HL-60 (cell line): ENCODE measurements around the gene TUT4.

Experiments
- DNase-seq, 2 experiments: peaks; one replicate each; pipeline ENCODE4 v3.0.0-alpha.2; 2010 to 2020; ENCODE audit warnings: low read depth in 1 of 2, low spot score in 1 of 2
- H3K27ac ChIP-seq: fragments of 250-450 bp; sonication (Bioruptor Pico); replicated peaks from 2 replicates; pipeline ENCODE4 v1.5.1; 2020; ENCODE audit warnings: mild to moderate bottlenecking, moderate library complexity
- H3K27me3 ChIP-seq: fragments of 250-450 bp; sonication (Bioruptor Pico); 2 replicates; pipeline ENCODE4 v1.5.1; 2021; ENCODE audit warnings: mild to moderate bottlenecking, moderate library complexity; ENCODE audit not compliant: insufficient read depth, poor library complexity, severe bottlenecking
- H3K4me3 ChIP-seq: replicated peaks from 2 replicates; pipeline ENCODE4 v1.5.1; 2011; ENCODE audit warnings: mild to moderate bottlenecking, control low read depth, low read length; ENCODE audit not compliant: insufficient read depth
- GABPA ChIP-seq: IDR thresholded peaks from 2 replicates; pipeline ENCODE4 v1.6.1; 2012; ENCODE audit warnings: low read depth
- POLR2AphosphoS5 ChIP-seq: IDR thresholded peaks from 2 replicates; pipeline ENCODE4 v1.6.1; 2012; ENCODE audit warnings: low read depth
- SPI1 ChIP-seq: IDR thresholded peaks from 2 replicates; pipeline ENCODE4 v1.6.1; 2012; ENCODE audit warnings: low read depth, mild to moderate bottlenecking, borderline replicate concordance
- TF ChIP-seq, protein P1 (sequence below): IDR thresholded peaks from one replicate; pipeline ENCODE4 v1.5.1; 2011; ENCODE audit warnings: low read length, control low read depth, inconsistent platforms; ENCODE audit not compliant: insufficient read depth
- TF ChIP-seq, protein P2 (sequence below): IDR thresholded peaks from 2 replicates; pipeline ENCODE4 v1.6.1; 2012; ENCODE audit warnings: low read depth; ENCODE audit not compliant: insufficient replicate concordance

The TUT4 gene

DNA sequence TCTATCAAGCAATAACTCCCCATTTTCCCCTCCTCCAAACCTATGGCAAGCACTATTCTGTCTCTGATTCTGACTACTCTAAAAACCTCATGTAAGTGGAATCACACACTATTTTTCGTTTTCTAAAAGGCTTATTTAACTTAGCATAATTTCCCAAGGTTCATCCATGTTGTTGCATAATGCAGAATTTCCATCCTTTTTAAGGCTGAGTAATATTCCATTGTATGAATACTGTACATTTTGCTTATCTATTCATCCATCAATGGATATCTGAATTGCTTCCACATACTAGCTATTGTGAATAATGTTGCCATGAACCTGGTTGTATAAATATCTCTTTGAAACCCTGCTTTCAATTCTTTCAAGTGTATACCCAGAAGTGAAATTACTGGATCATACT, 48.2 kb downstream of the TUT4 start:
- TF ChIP-seq, protein P1, sequence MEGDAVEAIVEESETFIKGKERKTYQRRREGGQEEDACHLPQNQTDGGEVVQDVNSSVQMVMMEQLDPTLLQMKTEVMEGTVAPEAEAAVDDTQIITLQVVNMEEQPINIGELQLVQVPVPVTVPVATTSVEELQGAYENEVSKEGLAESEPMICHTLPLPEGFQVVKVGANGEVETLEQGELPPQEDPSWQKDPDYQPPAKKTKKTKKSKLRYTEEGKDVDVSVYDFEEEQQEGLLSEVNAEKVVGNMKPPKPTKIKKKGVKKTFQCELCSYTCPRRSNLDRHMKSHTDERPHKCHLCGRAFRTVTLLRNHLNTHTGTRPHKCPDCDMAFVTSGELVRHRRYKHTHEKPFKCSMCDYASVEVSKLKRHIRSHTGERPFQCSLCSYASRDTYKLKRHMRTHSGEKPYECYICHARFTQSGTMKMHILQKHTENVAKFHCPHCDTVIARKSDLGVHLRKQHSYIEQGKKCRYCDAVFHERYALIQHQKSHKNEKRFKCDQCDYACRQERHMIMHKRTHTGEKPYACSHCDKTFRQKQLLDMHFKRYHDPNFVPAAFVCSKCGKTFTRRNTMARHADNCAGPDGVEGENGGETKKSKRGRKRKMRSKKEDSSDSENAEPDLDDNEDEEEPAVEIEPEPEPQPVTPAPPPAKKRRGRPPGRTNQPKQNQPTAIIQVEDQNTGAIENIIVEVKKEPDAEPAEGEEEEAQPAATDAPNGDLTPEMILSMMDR = no peak
- TF ChIP-seq GABPA (no peak), SPI1 (no peak), POLR2AphosphoS5 (no peak)
- TF ChIP-seq, protein P2, sequence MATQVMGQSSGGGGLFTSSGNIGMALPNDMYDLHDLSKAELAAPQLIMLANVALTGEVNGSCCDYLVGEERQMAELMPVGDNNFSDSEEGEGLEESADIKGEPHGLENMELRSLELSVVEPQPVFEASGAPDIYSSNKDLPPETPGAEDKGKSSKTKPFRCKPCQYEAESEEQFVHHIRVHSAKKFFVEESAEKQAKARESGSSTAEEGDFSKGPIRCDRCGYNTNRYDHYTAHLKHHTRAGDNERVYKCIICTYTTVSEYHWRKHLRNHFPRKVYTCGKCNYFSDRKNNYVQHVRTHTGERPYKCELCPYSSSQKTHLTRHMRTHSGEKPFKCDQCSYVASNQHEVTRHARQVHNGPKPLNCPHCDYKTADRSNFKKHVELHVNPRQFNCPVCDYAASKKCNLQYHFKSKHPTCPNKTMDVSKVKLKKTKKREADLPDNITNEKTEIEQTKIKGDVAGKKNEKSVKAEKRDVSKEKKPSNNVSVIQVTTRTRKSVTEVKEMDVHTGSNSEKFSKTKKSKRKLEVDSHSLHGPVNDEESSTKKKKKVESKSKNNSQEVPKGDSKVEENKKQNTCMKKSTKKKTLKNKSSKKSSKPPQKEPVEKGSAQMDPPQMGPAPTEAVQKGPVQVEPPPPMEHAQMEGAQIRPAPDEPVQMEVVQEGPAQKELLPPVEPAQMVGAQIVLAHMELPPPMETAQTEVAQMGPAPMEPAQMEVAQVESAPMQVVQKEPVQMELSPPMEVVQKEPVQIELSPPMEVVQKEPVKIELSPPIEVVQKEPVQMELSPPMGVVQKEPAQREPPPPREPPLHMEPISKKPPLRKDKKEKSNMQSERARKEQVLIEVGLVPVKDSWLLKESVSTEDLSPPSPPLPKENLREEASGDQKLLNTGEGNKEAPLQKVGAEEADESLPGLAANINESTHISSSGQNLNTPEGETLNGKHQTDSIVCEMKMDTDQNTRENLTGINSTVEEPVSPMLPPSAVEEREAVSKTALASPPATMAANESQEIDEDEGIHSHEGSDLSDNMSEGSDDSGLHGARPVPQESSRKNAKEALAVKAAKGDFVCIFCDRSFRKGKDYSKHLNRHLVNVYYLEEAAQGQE = no peak
- H3K27ac ChIP-seq = no peak overlapping the region
- no peaks in the 10 kb centered on the region for H3K27me3 ChIP-seq
- no peak overlapping the region for H3K4me3 ChIP-seq
- DNase-seq = no peak

- Histone ChIP-seq H3K27me3 (no peaks in the 10 kb centered on the region), H3K27ac (no peak overlapping the region), H3K4me3 (no peak overlapping the region)
- DNase-seq = no peak
- TF ChIP-seq, protein P1 = no peak
- TF ChIP-seq GABPA (no peak), POLR2AphosphoS5 (no peak)
- TF ChIP-seq, protein P2 = no peak
Measured at GRCh38 chr1:52503706-52504105, 49.2 kb downstream of the TUT4 start.

GRCh38 chr1:52502789-52503188, 50.1 kb downstream of the TUT4 start:
- DNase-seq = no peak
- H3K27me3 ChIP-seq = no peaks in the 10 kb centered on the region

More at GRCh38 chr1:52502789-52503188, 50.1 kb downstream of the TUT4 start:
- TF ChIP-seq, protein P1 = no peak
- TF ChIP-seq SPI1 (no peak), POLR2AphosphoS5 (no peak), GABPA (no peak)
- TF ChIP-seq, protein P2 = no peak
- no peak overlapping the region for H3K4me3 ChIP-seq
- no peak overlapping the region for H3K27ac ChIP-seq
